Measurements from ENCODE around the gene ATRN.
"Not testable (repeated sequence)": the region's sequence is repeated elsewhere in the genome, so short reads cannot be mapped to it uniquely, and the experiment has no call there.

The ATRN gene

GRCh38 chr20:3452690-3453089 is 18.1 kb upstream of the ATRN start:
- no peak for TF ChIP-seq POLR2A (IDR thresholded peaks at IDR 0.05; ENCODE audit: low read length)
- no peak for TF ChIP-seq GATA1 (IDR thresholded peaks at IDR 0.05; ENCODE audit: low read depth, low read length)
- no peak for DNase-seq

- no peak for TF ChIP-seq GATA1 (IDR thresholded peaks at IDR 0.05; ENCODE audit: low read depth, low read length)
- TF ChIP-seq POLR2A (IDR thresholded peaks at IDR 0.05; ENCODE audit: low read length), result no peak
Observed at GRCh38 chr20:3454831-3455230, 16.0 kb upstream of the ATRN start.

GRCh38 chr20:3456648-3457047 is 14.2 kb upstream of the ATRN start:
- DNase-seq, result no peak
- no peak for TF ChIP-seq POLR2A (IDR thresholded peaks at IDR 0.05; ENCODE audit: low read length)
- no peak for TF ChIP-seq GATA1 (IDR thresholded peaks at IDR 0.05; ENCODE audit: low read depth, low read length)

More at GRCh38 chr20:3454831-3455230, 16.0 kb upstream of the ATRN start:
- no peak for DNase-seq

- DNase-seq, result no peak
- no peak for TF ChIP-seq GATA1 (IDR thresholded peaks at IDR 0.05; ENCODE audit: low read depth, low read length)
- TF ChIP-seq POLR2A (IDR thresholded peaks at IDR 0.05; ENCODE audit: low read length), result no peak
Observed at GRCh38 chr20:3459881-3460307, 10.9 kb upstream of the ATRN start.

GRCh38 chr20:3461211-3461771 is 9.5 kb upstream of the ATRN start:
- TF ChIP-seq POLR2A (IDR thresholded peaks at IDR 0.05; ENCODE audit: low read length) (no peak), GATA1 (IDR thresholded peaks at IDR 0.05; ENCODE audit: low read depth, low read length) (no peak)
- no peak for DNase-seq

GRCh38 chr20:3461911-3462677 is 8.7 kb upstream of the ATRN start:
- no peak for DNase-seq
- TF ChIP-seq POLR2A (IDR thresholded peaks at IDR 0.05; ENCODE audit: low read length), result no peak
- no peak for TF ChIP-seq GATA1 (IDR thresholded peaks at IDR 0.05; ENCODE audit: low read depth, low read length)

- no peak for DNase-seq
- TF ChIP-seq GATA1 (IDR thresholded peaks at IDR 0.05; ENCODE audit: low read depth, low read length) (no peak), POLR2A (IDR thresholded peaks at IDR 0.05; ENCODE audit: low read length) (no peak)
Observed at GRCh38 chr20:3464166-3464565, 6.7 kb upstream of the ATRN start.

GRCh38 chr20:3465301-3465700 is 5.5 kb upstream of the ATRN start:
- no peak for DNase-seq
- no peak for TF ChIP-seq GATA1 (IDR thresholded peaks at IDR 0.05; ENCODE audit: low read depth, low read length)
- no peak for TF ChIP-seq POLR2A (IDR thresholded peaks at IDR 0.05; ENCODE audit: low read length)

- no peak for DNase-seq
- TF ChIP-seq GATA1 (IDR thresholded peaks at IDR 0.05; ENCODE audit: low read depth, low read length) (no peak), POLR2A (IDR thresholded peaks at IDR 0.05; ENCODE audit: low read length) (no peak)
Observed at GRCh38 chr20:3470208-3470626, 601 bp upstream of the ATRN start.

GRCh38 chr20:3471397-3472021 is 691 bp downstream of the ATRN start:
- TF ChIP-seq GATA1 (IDR thresholded peaks at IDR 0.05; ENCODE audit: low read depth, low read length) (no peak), POLR2A (IDR thresholded peaks at IDR 0.05; ENCODE audit: low read length) (no peak)
- DNase-seq, result peak in 1 of 2 experiments; percentile 37

GRCh38 chr20:3472105-3472504 is 1.3 kb downstream of the ATRN start:
- DNase-seq, result peak in 1 of 2 experiments; percentile 22
- no peak for TF ChIP-seq GATA1 (IDR thresholded peaks at IDR 0.05; ENCODE audit: low read depth, low read length)
- no peak for TF ChIP-seq POLR2A (IDR thresholded peaks at IDR 0.05; ENCODE audit: low read length)

GRCh38 chr20:3473324-3473723 is 2.5 kb downstream of the ATRN start:
- TF ChIP-seq GATA1 (IDR thresholded peaks at IDR 0.05; ENCODE audit: low read depth, low read length), result no peak
- TF ChIP-seq POLR2A (IDR thresholded peaks at IDR 0.05; ENCODE audit: low read length), result no peak
- no peak for DNase-seq

- no peak for TF ChIP-seq POLR2A (IDR thresholded peaks at IDR 0.05; ENCODE audit: low read length)
- TF ChIP-seq GATA1 (IDR thresholded peaks at IDR 0.05; ENCODE audit: low read depth, low read length), result no peak
- DNase-seq, result no peak
Observed at GRCh38 chr20:3473944-3474343, 3.1 kb downstream of the ATRN start.

- not testable (repeated sequence) for DNase-seq
Observed at GRCh38 chr20:3477003-3477860, 6.4 kb downstream of the ATRN start.
